ENCODE measurements around the gene GOLGA6L7.

DNA sequence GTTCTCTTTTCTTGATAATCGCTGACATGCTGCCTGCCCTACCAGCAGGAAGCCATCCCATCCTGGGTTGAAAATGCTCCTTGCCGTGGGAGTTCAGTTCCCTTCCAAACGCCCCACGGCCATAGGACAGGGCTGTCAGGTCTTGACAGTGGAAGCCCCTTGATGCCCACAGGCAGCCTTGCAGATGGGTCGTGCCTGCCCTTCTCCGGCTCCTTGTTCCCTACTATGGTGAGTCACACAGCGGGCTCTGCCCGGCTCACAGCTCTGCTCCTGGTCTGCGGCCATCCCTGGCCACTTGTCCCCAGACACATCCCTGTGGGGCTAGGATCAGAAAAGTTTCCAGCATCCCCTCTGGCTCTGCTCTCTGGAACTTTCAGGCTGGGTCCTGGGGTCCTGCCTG lies 31.1 kb upstream of the GOLGA6L7 start:
- TF ChIP-seq, protein P1, sequence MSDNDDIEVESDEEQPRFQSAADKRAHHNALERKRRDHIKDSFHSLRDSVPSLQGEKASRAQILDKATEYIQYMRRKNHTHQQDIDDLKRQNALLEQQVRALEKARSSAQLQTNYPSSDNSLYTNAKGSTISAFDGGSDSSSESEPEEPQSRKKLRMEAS (IDR thresholded peaks at IDR 0.05), result no peak
- TF ChIP-seq TAF1 (IDR thresholded peaks at IDR 0.05; ENCODE audit: low read depth) (no peak), ZBTB7A (IDR thresholded peaks at IDR 0.05; ENCODE audit: low read depth) (no peak), FOXM1 (IDR thresholded peaks at IDR 0.05; ENCODE audit: borderline replicate concordance, low read depth) (no peak), EP300 (IDR thresholded peaks at IDR 0.05; ENCODE audit: borderline replicate concordance) (no peak), NFIC (IDR thresholded peaks at IDR 0.05) (no peak), YY1 (IDR thresholded peaks at IDR 0.05; ENCODE audit: low read depth) (no peak), TCF12 (IDR thresholded peaks at IDR 0.05; ENCODE audit: low read depth) (no peak), RAD21 (IDR thresholded peaks at IDR 0.05; ENCODE audit: low read depth) (no peak), CREB1 (IDR thresholded peaks at IDR 0.05; ENCODE audit: low read depth) (no peak)
- TF ChIP-seq, protein P2, sequence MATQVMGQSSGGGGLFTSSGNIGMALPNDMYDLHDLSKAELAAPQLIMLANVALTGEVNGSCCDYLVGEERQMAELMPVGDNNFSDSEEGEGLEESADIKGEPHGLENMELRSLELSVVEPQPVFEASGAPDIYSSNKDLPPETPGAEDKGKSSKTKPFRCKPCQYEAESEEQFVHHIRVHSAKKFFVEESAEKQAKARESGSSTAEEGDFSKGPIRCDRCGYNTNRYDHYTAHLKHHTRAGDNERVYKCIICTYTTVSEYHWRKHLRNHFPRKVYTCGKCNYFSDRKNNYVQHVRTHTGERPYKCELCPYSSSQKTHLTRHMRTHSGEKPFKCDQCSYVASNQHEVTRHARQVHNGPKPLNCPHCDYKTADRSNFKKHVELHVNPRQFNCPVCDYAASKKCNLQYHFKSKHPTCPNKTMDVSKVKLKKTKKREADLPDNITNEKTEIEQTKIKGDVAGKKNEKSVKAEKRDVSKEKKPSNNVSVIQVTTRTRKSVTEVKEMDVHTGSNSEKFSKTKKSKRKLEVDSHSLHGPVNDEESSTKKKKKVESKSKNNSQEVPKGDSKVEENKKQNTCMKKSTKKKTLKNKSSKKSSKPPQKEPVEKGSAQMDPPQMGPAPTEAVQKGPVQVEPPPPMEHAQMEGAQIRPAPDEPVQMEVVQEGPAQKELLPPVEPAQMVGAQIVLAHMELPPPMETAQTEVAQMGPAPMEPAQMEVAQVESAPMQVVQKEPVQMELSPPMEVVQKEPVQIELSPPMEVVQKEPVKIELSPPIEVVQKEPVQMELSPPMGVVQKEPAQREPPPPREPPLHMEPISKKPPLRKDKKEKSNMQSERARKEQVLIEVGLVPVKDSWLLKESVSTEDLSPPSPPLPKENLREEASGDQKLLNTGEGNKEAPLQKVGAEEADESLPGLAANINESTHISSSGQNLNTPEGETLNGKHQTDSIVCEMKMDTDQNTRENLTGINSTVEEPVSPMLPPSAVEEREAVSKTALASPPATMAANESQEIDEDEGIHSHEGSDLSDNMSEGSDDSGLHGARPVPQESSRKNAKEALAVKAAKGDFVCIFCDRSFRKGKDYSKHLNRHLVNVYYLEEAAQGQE (IDR thresholded peaks at IDR 0.05; ENCODE audit: low read depth), result no peak
- TF ChIP-seq, protein P3, sequence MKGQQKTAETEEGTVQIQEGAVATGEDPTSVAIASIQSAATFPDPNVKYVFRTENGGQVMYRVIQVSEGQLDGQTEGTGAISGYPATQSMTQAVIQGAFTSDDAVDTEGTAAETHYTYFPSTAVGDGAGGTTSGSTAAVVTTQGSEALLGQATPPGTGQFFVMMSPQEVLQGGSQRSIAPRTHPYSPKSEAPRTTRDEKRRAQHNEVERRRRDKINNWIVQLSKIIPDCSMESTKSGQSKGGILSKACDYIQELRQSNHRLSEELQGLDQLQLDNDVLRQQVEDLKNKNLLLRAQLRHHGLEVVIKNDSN (IDR thresholded peaks at IDR 0.05), result no peak
